ENCODE measurements around the gene ATP6V0B. TPM values are rescaled to one million over a fixed set of nuclear protein-coding genes. Genes with fewer than 3 reads are reported as not detected.

ATP6V0B gene
- total RNA-seq, 2 donors from 2014 or later: 108 to 154 TPM

- no peak for DNase-seq (ENCODE audit: low spot score)
- peaks cover 6% of the 10 kb centered on the region for H3K36me3 ChIP-seq
- H3K4me1 ChIP-seq: peaks cover 0 to 33% of the 10 kb centered on the region in 2 donors
- no peak overlapping the region for H3K4me3 ChIP-seq
- no peaks in the 10 kb centered on the region for H3K9me3 ChIP-seq
- TF ChIP-seq CTCF (IDR thresholded peaks at IDR 0.05): no peak
- no peaks in the 10 kb centered on the region for H3K27me3 ChIP-seq
- no peak overlapping the region for H3K27ac ChIP-seq
Observed at GRCh38 chr1:43949678-43950077, 25.1 kb upstream of the ATP6V0B start.

- no peak for DNase-seq (ENCODE audit: low spot score)
- Histone ChIP-seq H3K4me1 (peaks cover 0 to 22% of the 10 kb centered on the region in 2 donors), H3K4me3 (no peak overlapping the region)
Observed at GRCh38 chr1:43951021-43951985, 23.5 kb upstream of the ATP6V0B start.

GRCh38 chr1:43952731-43953346 is 21.9 kb upstream of the ATP6V0B start:
- no peak overlapping the region for H3K27ac ChIP-seq
- no peak for DNase-seq (ENCODE audit: low spot score)
- H3K36me3 ChIP-seq: peaks cover 21% of the 10 kb centered on the region
- no peaks in the 10 kb centered on the region for H3K27me3 ChIP-seq
- H3K4me3 ChIP-seq: no peak overlapping the region
- no peaks in the 10 kb centered on the region for H3K9me3 ChIP-seq
- H3K4me1 ChIP-seq: peaks cover 0 to 13% of the 10 kb centered on the region in 2 donors
- TF ChIP-seq CTCF (IDR thresholded peaks at IDR 0.05): no peak

More at GRCh38 chr1:43951021-43951985, 23.5 kb upstream of the ATP6V0B start:
- no peak for TF ChIP-seq CTCF (IDR thresholded peaks at IDR 0.05)
- Histone ChIP-seq H3K36me3 (peaks cover 6% of the 10 kb centered on the region), H3K27me3 (no peaks in the 10 kb centered on the region), H3K27ac (no peak overlapping the region), H3K9me3 (no peaks in the 10 kb centered on the region)

- Histone ChIP-seq H3K36me3 (peaks cover 27% of the 10 kb centered on the region), H3K27me3 (no peaks in the 10 kb centered on the region), H3K9me3 (no peaks in the 10 kb centered on the region), H3K4me3 (no peak overlapping the region), H3K27ac (no peak overlapping the region), H3K4me1 (peaks cover 0 to 8% of the 10 kb centered on the region in 2 donors)
- no peak for DNase-seq (ENCODE audit: low spot score)
- no peak for TF ChIP-seq CTCF (IDR thresholded peaks at IDR 0.05)
Observed at GRCh38 chr1:43953361-43953760, 21.4 kb upstream of the ATP6V0B start.

GRCh38 chr1:43954036-43954435 is 20.7 kb upstream of the ATP6V0B start:
- Histone ChIP-seq H3K27me3 (no peaks in the 10 kb centered on the region), H3K4me3 (no peak overlapping the region), H3K9me3 (no peaks in the 10 kb centered on the region), H3K4me1 (peaks cover 0 to 1% of the 10 kb centered on the region in 2 donors), H3K36me3 (peaks cover 33% of the 10 kb centered on the region), H3K27ac (no peak overlapping the region)
- no peak for DNase-seq (ENCODE audit: low spot score)
- no peak for TF ChIP-seq CTCF (IDR thresholded peaks at IDR 0.05)

Measured in right atrium auricular region (tissue), 2 donors.